ENCODE data around the gene SLC39A3. TPM values are rescaled to one million over a fixed set of nuclear protein-coding genes. Genes with fewer than 3 reads are reported as not detected.

Gene SLC39A3
- total and polyA plus RNA-seq, 10 of the 15 experiments (the other 5 are each of a cell fraction or from before 2014, with no cell fraction given): 0.63 to 67.1 (median 51.2) TPM

GRCh38 chr19:2759362-2759761 lies 19.5 kb upstream of the SLC39A3 start (continued):
- no peak for TF ChIP-seq IRF3 (IDR thresholded peaks at IDR 0.05)
- no peak for TF ChIP-seq POLR2AphosphoS2 (IDR thresholded peaks at IDR 0.05; ENCODE audit: low read depth, low read length)
- no peak for TF ChIP-seq ZBTB11 (CRISPR knock-in tag; IDR thresholded peaks at IDR 0.05)
- TF ChIP-seq IRF5 (IDR thresholded peaks at IDR 0.05; ENCODE audit: borderline replicate concordance): no peak
- TF ChIP-seq TARDBP (IDR thresholded peaks at IDR 0.05; ENCODE audit: borderline replicate concordance): no peak
- no peak for TF ChIP-seq USF2 (IDR thresholded peaks at IDR 0.05; ENCODE audit: borderline replicate concordance, low read depth, low read length)

Data from GM12878 (cell line).